Stimulated activated CD4-positive, alpha-beta T cell treated with anti-CD3 and anti-CD28 coated beads, Interleukin-15, amount 100 ng/mL, for 1 hour (primary cell): ENCODE results near the gene IL2RA.
"Not testable (repeated sequence)": the region's sequence is repeated elsewhere in the genome, so short reads cannot be mapped to it uniquely, and the experiment has no call there.

ENCODE experiments used
- DNase-seq, 2 donors: peaks; one replicate each; pipeline ENCODE4 v3.0.0-alpha.2; 2020; ENCODE audit warnings: low read depth in 1 of 2, low spot score in 1 of 2

The IL2RA gene

GRCh38 chr10:6043377-6043776 is 18.8 kb downstream of the IL2RA start:
- DNase-seq: not testable (repeated sequence)

- DNase-seq: no peak
These were observed 22.0 kb downstream of the IL2RA start for GRCh38 chr10:6040205-6040604.

GRCh38 chr10:6039711-6040110 is 22.5 kb downstream of the IL2RA start:
- DNase-seq: no peak

GRCh38 chr10:6038071-6038631 is 24.0 kb downstream of the IL2RA start:
- no peak for DNase-seq

GRCh38 chr10:6037422-6037821 is 24.7 kb downstream of the IL2RA start:
- DNase-seq: no peak

DNA sequence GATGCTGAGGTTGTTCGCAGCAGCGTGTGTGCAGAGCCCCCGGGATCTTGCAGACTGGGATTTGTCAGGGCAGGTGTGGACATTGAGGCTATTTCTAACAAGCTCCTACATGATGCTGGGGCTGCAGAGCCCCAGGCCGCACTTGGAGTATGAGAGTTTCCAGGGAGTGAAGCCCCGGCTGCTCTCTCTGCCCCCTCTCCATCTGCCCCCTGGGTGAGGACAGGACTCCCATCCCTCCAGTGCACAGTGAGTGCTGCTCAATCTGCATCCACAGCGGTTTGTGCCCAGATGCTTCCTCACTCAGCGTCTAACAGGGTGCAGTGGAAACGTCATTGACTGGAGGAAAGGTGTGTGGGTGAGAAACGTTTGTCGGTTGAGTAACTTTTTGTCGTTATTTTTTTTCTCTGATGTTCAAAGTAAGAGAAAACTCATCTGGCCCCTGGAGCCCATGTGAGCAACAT is 25.3 kb downstream of the IL2RA start:
- DNase-seq: no peak

GRCh38 chr10:6035931-6036575 is 26.1 kb downstream of the IL2RA start:
- no peak for DNase-seq

DNA sequence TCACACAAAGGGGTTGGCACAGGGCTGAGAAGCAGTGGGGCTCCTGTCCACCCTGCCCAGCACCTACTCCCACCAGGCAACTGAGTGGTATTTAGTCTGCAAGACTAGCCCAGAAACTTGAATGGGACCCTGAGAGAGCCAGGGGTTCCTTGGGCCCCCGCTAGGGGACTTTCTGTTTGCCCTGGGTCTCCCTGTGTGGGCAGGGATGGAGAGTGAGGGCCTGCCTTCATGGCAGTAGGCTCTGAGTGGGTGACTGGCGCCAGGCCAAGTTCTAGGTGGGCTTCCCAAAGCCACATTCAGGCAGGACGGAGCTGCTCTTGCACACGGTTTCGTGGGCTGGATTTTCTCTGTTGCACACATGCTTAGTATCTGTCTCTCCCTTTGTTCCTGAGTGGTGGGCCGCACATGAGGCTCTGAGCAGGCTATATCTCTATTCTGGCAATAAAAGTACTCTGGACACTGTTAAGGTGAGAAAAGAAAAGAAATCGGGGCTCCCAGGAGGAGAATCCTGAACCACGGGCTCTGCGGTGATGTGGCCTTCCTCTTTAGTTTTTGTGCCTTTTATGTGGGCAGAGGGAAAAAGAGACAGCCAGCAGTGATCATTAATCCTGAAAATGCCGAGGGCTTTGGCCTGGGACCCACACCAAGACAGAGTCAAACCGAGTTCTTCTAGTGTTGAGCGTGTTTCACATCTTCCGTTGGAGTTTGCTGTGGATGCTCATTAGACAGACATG is 26.9 kb downstream of the IL2RA start:
- DNase-seq: no peak

DNA sequence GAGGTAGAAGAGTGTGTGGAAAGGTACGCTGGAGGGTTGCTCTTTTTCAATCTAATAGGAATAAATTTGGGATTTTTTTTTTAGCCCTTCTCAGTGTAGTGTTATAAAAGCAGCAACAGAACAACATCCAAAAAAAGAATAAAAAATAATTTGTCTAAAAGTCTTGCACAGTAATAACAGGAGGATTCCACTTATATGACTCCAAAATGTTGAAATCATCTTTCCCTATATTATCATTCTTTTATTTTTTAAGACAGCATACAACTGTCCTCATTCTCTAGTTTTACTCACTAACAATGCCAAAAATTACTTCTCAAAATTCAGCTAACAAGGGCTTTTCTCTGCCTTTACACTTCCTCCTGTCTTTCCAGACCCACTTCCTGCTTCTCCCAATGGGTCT is 27.8 kb downstream of the IL2RA start:
- DNase-seq: no peak

- no peak for DNase-seq
These were observed 28.2 kb downstream of the IL2RA start for GRCh38 chr10:6033954-6034353.

DNA sequence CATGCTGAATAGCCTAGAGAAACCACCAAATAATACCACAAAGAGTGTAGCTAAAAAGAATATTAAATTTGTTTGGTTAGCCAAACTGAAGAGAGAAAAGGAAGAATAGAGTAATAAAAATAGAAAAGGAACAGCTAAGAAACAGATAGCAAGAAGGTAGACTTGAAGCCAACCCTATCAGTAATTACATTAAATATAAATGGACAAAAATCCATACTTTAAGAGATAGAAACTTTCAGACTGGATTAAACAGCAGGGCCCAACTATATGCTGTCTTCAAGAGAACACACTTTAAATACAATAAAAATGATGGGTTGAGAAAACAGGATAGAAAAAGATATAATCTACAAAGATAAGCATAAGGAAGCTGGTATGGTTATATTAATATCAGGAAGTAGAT is 31.2 kb downstream of the IL2RA start:
- no peak for DNase-seq

- no peak for DNase-seq
These were observed 31.9 kb downstream of the IL2RA start for GRCh38 chr10:6030217-6030616.

- no peak for DNase-seq
These were observed 34.2 kb downstream of the IL2RA start for GRCh38 chr10:6027929-6028328.

GRCh38 chr10:6025683-6026255 is 36.4 kb downstream of the IL2RA start:
- no peak for DNase-seq

GRCh38 chr10:6024334-6024682 is 37.9 kb downstream of the IL2RA start:
- no peak for DNase-seq

DNA sequence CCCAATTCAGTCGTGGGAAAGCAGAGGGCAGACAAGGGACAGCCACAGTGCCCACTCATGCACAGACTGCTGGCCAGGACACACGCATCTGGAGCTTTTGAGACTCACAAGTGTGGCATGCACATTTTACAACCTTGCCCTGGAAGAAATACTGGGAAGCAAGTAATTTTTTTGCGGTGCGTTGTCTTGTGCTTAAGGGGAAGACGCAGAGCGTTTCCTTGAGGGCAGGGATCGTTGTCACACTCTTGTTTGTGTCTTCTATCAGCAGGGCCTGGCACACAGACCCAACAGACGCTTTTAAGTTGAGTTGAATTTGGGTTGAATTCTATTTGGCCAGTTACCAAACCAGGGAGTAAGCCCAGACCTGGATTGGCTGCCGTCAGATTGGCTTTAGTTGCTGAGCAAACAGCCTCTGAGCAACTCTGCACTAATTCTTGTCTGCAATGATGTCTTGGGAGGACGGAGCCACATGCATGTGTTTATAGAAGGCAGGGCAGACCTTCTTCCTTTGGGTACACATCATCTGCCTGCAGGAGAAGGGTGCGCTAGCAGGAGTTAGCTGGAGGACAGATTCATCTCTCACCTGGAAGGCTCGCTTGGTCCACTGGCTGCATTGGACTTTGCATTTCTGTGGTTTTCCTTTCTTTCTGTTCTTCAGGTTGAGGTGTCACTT is 38.4 kb downstream of the IL2RA start:
- no peak for DNase-seq

DNA sequence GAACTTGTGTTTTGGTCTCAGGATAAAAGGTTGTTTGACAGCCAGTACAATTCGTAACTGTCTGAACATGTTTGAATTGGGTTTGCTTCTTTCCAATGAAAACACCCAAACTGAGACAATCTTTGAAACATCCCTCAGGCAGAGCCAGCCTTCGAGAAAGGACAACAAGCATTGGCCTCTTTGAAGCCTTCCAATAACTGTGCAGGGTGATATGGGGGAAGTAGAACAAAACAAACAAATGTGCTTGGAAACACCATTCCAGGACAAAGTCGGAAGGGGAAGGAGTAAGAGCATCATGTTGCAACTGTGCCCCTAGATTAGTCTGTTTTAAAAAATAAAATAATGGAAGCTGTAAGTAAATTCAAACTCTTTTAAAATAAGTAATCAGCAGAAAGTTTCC is 39.5 kb downstream of the IL2RA start:
- DNase-seq: no peak

DNA sequence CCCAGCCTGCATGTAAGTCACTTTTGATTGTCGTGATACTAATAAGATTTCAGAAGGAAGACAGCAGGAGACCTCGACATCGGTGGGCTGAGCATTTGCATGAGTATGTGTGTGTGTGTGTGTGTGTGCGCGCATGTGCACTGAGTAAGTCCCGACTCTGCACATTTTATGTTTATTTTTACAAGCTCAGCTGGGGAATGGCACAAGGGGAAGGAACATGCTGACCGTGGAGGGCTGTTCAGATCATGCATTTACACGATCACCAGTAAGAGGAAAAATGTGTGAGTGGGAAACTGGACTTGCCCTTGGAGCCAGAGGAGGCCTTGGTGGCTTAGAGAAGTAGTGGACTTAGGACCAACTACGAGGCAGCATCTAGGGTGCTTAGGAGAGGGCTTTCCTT is 41.3 kb downstream of the IL2RA start:
- no peak for DNase-seq

DNA sequence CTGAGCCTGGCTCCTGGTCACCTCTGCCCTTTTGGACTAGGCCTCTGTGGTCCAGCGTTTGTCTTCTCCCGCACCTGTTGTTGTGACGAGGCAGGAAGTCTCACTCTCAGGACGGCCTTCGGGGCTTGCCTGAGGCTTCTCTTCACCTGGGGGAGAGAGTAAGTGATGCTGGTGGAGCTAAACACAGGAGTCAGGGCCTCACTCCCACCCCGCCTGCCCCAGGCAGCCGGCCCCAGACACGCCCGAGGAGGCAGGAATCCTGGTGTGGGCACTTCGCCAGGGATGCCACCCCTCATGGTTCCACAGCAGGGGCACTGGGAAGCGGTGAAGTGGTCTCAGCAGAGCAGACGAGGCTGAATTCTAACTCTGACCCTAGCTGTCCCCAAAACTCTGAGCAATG is 42.4 kb downstream of the IL2RA start:
- no peak for DNase-seq

- no peak for DNase-seq
These were observed 43.0 kb downstream of the IL2RA start for GRCh38 chr10:6019010-6019782.

DNA sequence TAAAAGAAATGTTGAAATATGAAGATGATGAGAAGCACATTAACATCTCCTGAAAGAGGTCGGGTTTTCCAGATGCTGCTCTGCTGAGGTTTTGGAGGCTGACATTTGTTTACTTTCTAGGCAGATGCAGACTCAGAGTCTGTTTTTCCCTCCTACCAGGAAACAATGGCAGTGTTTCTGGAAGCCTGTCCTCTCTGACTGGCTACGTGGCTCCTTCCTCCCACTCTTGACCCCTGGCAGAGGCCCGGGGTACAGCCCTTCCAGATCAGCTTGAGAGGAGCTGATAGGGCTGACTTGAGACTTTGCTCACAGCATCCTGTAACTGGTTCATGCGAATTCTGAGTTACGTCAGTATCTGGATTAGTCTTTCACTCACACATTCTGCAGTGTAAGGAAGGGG is 43.7 kb downstream of the IL2RA start:
- DNase-seq: no peak
